Gastroesophageal sphincter (tissue), 3 donors: ENCODE results near the gene PTGES2.

Source experiments
- POLR2A ChIP-seq, 2 donors: fragments of 450-650 bp; IDR thresholded peaks; one replicate each; pipeline ENCODE4 v1.6.1; 2017; ENCODE audit warnings: antibody characterized with exemption in 2 of 2, mild to moderate bottlenecking in 2 of 2, moderate library complexity in 1 of 2
- POLR2AphosphoS5 ChIP-seq: sonication (generic); formaldehyde crosslinking; IDR thresholded peaks from one replicate; pipeline ENCODE4 v1.6.1; 2017; ENCODE audit warnings: antibody characterized with exemption
- TF ChIP-seq, protein P1 (sequence below), 4 experiments: fragments of 200-600 bp in 2 of 4; fragments of 450-650 bp in 2 of 4; sonication (generic) in 1 of 4; IDR thresholded peaks; one replicate each; pipeline ENCODE4 v1.5.1; 2017 to 2019; ENCODE audit warnings: antibody characterized with exemption in 4 of 4, mild to moderate bottlenecking in 2 of 4, moderate library complexity in 2 of 4

DNA sequence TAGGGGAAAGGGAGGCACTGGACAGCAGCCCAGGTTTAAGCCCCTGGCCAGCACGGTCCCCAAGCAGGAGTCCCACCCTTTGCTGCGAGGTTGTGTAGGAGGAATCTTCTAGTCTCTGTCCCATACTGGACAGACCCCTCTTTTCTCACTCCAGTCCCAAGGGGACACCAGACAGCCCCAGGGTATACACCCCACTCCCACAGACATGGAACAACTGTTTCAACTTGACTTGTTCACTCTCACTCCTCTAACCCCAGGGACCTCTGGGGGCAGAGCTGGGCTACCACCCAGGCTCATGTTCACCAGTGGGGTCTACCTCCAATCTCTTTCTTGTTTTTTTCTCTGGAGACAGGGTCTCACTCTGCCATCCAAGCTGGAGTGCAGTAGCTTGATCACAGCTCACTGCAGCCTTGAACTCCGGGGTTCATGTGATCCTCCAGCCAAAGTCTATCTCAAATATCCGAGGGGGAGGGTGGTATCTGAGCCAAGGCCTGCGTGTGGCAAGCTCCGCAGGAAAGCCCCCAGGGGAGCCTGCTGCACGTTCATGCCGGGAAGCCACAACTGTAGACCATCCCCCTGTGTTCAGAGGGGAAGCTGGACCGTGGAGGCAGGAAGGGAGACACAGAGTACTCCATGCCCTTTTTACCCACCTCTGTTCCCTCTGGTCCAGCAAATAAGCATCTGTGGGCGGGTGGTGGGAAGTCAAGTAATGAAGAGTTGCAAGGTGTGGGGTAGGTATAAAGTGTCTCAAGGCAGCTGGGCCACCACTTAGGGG is 1.8 kb downstream of the PTGES2 start:
- TF ChIP-seq, protein P1, sequence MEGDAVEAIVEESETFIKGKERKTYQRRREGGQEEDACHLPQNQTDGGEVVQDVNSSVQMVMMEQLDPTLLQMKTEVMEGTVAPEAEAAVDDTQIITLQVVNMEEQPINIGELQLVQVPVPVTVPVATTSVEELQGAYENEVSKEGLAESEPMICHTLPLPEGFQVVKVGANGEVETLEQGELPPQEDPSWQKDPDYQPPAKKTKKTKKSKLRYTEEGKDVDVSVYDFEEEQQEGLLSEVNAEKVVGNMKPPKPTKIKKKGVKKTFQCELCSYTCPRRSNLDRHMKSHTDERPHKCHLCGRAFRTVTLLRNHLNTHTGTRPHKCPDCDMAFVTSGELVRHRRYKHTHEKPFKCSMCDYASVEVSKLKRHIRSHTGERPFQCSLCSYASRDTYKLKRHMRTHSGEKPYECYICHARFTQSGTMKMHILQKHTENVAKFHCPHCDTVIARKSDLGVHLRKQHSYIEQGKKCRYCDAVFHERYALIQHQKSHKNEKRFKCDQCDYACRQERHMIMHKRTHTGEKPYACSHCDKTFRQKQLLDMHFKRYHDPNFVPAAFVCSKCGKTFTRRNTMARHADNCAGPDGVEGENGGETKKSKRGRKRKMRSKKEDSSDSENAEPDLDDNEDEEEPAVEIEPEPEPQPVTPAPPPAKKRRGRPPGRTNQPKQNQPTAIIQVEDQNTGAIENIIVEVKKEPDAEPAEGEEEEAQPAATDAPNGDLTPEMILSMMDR (IDR thresholded peaks at IDR 0.05): no peak
- TF ChIP-seq POLR2A (IDR thresholded peaks at IDR 0.05): no peak
- no peak for TF ChIP-seq POLR2AphosphoS5
